ENCODE results near the gene RAB39A.

- TF ChIP-seq, protein P1, sequence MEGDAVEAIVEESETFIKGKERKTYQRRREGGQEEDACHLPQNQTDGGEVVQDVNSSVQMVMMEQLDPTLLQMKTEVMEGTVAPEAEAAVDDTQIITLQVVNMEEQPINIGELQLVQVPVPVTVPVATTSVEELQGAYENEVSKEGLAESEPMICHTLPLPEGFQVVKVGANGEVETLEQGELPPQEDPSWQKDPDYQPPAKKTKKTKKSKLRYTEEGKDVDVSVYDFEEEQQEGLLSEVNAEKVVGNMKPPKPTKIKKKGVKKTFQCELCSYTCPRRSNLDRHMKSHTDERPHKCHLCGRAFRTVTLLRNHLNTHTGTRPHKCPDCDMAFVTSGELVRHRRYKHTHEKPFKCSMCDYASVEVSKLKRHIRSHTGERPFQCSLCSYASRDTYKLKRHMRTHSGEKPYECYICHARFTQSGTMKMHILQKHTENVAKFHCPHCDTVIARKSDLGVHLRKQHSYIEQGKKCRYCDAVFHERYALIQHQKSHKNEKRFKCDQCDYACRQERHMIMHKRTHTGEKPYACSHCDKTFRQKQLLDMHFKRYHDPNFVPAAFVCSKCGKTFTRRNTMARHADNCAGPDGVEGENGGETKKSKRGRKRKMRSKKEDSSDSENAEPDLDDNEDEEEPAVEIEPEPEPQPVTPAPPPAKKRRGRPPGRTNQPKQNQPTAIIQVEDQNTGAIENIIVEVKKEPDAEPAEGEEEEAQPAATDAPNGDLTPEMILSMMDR (conservative IDR thresholded peaks at IDR 0.05 in 1 of 2, IDR thresholded peaks at IDR 0.05 in 1 of 2; ENCODE audit: low read depth in 1 of 2, low read length in 2 of 2) = no peak
- no peak for TF ChIP-seq EZH2 (IDR thresholded peaks at IDR 0.05; ENCODE audit: low read length, missing control alignments)
Measured at GRCh38 chr11:107915229-107915628, 13.0 kb upstream of the RAB39A start.
